HG02852 (cell line): ENCODE measurements around the gene CD34.
"Not testable (repeated sequence)": the region's sequence is repeated elsewhere in the genome, so short reads cannot be mapped to it uniquely, and the experiment has no call there.

Experiments
- ATAC-seq: cut with Tn5 transposase; IDR thresholded peaks from one replicate; pipeline ENCODE4 v1.9.1; 2021; ENCODE audit warnings: mild to moderate bottlenecking, moderate library complexity; ENCODE audit not compliant: unreplicated experiment

Gene CD34

DNA sequence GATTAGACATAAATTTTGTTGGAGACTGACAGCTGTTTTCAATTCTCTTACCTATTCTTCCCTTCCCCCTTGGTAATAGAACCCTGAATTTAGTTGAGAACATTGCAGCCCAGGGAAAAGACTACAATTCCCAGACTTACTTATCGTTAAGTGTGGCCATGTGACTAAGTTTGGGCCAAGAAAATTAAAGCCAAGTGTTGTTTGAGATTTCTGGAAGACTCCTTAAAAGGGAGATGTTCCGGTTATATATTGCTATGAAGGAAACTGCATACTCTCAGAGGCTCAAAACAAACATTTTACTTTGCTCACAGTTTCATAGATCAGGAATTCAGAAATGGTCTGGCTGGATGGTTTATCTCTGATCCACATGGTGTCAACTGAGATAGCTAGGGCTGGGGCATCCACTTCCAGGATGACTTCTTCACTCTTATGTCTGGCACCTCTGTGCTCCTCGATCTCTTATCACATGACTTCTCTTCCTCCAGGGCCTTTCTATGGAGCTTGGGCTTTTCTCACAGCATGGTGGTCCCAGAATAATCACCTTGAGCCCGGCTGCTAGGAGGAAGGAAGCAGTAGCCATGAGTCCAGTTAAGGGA lies 22.4 kb upstream of the CD34 start:
- no peak for ATAC-seq

DNA sequence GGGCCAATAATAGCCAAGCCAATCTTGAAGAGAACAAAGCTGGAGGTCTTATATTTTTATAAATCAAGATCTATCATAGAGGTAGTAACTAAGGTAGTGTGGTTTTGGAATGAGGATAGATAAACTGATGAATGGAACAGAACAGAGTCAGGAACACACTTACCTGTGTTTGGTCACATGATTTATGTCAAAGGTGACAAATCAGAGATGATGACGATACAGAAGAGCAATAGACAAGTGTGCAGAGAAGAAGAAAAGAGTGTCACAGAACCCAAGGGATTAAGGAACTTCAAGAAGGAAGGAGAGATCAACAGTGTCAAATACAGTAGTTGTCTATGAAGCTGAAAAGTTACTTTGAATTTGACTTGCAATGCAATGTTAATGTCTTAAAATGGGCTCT lies 16.1 kb upstream of the CD34 start:
- ATAC-seq = no peak

GRCh38 chr1:207925969-207926368 lies 15.0 kb upstream of the CD34 start:
- not testable (repeated sequence) for ATAC-seq

- ATAC-seq = no peak
Observed at GRCh38 chr1:207925210-207925609, 14.3 kb upstream of the CD34 start.

- no peak for ATAC-seq
Observed at GRCh38 chr1:207923561-207923960, 12.6 kb upstream of the CD34 start.

DNA sequence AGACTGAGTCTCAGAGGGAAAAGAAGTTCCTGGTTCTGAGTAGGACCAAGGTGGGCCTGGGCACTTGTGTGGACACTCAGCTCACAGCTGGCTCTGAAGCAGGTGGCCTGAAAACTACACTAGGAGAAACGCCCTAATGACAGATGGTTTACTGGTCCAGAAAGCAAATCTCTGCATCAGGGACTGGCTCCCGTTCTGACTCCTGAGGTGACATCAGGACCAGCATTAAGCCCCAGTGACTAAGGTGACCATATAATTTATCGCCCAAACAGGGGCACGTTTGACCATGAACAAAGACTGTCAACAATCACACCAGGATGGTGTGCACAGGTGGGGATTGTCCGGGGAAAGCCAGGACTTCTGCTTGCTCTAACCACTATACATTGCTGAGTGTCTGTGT lies 12.2 kb upstream of the CD34 start:
- ATAC-seq = no peak

GRCh38 chr1:207922554-207922953 lies 11.6 kb upstream of the CD34 start:
- ATAC-seq = no peak

GRCh38 chr1:207921321-207921720 lies 10.4 kb upstream of the CD34 start:
- ATAC-seq = no peak

DNA sequence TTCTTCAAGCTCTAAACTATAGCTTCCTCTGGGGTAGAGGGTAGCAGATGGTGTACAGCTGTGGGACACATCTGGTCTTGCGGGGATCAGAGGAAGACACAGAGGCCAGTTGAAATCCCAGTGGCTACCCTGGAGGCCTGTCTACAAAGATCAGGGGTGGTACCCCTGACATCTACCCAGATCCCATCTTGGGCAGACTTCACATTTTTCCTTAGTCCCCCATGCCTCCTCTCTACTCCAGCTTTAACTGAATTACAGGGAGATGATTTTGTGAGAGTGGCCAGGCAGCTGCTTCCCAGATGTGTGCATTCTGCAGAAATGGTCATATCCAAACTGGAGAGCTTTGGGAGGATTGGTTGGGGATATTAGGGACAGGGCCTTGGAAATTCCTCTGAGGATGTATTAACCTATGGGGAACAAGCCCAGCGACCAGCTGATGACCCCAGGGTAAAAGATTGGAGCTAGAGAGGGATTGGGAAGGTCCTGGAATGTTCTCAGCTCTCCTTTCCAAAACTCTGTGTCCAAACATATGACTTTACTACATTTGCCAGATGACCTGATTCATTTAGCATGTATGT lies 9.6 kb upstream of the CD34 start:
- ATAC-seq = no peak

GRCh38 chr1:207919523-207920170 lies 8.7 kb upstream of the CD34 start:
- no peak for ATAC-seq

- no peak for ATAC-seq
Observed at GRCh38 chr1:207918581-207918980, 7.7 kb upstream of the CD34 start.

- ATAC-seq = no peak
Observed at GRCh38 chr1:207918011-207918410, 7.1 kb upstream of the CD34 start.

- no peak for ATAC-seq
Observed at GRCh38 chr1:207917080-207917479, 6.2 kb upstream of the CD34 start.

DNA sequence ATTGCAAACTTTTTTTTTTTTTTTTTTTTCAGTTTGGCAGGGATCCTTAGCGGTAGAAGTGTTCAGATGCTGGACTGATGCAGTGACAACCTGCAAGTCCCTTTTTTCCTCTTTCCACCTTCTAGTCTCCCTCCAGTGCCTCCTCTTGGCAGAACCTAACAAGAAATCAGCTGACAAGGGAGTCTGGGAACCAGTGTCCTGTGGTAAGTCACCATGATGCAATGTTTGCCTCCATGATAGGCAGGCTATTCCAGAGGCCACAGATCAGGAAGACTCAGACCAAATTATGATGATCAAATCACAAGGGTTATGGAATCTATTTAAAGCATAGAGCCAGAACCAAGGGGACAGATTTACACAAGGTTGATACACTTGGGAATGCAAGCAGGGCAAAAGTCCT lies 3.0 kb upstream of the CD34 start:
- no peak for ATAC-seq

DNA sequence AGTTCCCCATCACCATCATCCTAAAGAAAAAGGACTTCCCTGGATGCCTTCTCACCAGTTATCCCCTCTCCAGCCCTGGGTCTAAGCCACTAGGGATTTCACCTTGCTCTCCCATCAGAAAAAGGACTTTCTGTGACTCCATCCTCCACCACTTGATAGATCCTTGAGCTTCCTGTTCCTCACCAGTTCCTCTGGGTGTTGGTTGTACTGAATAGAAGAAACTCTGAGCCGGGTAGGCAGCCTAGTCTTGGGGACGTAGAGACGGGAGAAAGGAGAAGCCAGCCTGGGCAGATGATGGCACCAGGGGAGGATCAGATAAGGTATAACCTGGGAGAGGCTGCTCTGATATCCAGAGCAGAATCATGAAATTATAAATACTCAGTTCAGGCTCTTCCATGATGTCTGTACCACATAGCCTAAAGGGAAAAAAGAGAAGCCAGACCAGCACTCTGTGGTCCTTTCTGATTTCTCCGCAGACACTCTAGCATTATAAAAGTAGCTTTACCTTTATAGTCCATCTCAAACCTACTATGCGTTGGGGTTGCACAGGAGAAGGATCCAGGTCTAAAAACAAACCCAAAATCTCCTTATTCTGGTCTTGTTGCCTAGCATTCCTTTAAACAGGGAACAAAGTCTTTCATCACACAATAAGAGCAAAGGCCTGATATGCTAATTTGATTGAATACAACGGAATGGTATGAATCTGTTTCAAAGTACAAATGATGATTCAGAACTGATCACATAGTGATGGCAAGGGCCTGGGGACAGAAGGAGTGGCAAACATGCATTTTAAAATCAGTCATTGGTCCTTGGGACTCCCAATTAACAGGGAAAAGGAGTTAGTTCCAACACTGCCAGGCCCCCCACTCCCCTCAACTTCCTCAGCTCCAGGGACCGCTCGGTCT lies 1.2 kb upstream of the CD34 start:
- no peak for ATAC-seq

DNA sequence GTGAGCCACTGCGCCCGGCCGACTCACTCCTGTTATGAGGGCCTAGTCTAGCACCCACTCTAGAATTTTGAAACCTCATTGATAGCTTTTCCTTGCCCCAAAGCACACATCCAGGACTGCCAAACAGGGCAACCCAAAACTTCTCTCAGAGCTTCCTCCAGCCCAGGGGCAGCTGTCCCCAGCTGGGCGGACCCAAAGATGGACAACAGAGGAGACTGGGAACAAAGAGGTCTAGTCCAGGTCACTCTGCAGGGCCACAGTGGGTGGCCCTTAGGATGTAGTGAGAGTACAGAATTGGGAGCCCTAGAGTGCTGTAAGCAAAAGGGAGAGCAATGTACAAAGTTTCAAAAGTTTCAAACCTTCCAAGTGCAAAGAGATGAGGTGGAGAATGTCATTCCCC lies 1.2 kb downstream of the CD34 start:
- no peak for ATAC-seq

DNA sequence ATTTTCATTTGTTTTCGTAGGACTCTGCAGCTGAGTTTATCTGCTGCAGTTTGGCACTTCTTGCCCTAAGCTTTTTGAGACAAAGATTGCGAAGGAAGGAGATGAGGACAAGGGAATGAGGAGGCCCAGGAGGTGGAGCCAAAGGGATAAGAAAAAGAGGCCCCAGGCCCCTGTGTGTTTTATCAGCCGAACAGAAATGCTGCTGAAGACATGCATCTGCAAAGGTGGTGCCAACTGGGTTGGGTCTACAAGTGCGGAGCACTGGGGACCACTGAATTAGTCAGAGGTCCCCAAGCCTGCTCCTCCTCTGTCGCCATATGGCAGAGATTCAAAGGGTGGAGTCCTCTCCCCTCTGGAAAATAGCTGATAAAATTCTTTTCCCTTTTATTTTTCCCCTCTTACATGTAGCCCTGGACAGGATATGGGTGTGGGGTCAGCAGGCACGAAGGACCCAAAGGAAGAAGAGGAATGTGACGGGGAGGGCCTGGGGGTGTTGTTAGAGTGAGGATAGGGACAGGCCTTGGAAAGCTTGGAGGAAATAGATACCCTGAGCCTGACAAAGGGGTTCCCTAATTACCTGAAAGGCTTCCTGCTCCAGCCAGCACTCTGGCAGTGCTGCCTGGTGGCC lies 2.7 kb downstream of the CD34 start:
- no peak for ATAC-seq

- no peak for ATAC-seq
Observed at GRCh38 chr1:207904391-207904790, 6.5 kb downstream of the CD34 start.

DNA sequence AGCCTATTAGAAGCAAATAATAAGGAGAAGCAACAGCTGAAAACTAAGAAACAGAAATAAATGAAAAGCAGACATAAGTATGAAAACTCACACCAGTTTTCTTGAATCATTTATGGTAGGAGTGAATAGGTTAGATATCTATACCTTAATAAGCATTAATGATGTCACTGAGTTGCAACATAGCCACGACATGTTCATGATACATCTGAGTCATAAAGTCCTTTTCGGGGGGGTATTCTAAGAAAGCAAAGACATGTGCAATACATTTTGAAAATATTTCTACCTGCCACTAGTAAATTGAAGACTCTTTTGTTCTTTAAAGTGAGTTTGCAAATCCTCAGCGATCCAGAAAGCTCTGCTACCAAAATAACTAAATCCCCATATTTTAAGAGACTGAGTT lies 7.2 kb downstream of the CD34 start:
- no peak for ATAC-seq

DNA sequence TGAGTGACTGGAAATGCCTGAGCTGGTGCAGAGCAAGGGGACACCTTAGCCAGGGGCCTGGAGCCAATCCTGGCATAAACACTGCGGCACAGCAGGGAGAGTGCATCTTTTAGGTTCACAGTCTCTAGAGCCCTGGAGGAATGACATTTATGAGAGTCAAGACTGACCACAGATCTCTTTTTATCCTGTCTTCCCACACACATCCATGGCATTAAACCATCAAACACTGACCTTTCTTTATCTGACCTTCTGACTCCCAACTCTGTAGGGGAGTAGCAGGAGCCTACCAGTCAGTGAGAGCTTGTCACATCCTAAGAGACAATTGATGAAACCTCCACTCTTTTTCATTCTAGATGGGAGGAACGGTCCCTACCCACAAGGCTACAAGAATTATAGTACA lies 7.9 kb downstream of the CD34 start:
- no peak for ATAC-seq

DNA sequence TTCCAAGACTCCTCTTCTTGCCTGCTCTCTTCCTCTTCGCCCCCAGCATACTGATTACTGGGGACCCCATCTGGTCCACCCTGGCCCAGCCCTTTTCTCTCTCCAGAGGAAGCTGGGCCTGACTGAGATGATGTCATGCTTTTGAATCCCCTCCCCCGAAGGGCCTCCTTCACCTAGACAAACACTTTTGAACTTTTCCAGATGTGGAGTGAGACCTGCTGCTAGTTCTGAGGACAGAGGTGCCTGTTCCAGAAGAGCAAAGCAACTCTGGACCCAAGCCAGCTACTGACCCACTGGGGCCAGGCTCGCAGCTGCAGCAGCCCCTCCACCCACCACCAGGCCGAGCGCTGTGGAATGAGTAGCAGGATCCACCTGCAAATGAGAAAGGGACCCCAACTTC lies 8.4 kb downstream of the CD34 start:
- no peak for ATAC-seq
